Panc1 (cell line): ENCODE measurements around the gene KLF16. TPM values are rescaled to one million over a fixed set of nuclear protein-coding genes. Genes with fewer than 3 reads are reported as not detected.

Experiments used
- ATAC-seq: fragments of 200-7000 bp; cut with Tn5 transposase; 2 replicates; pipeline ENCODE4 v1.9.1; 2020; ENCODE audit warnings: mild to moderate bottlenecking, moderate library complexity
- BruUV-seq: library from RNA; stranded (reverse); fragments of 400-500 nt; replicated peaks from 2 replicates; lab custom pipeline; 2021; lab: Mats Ljungman, UMichigan
- CTCF ChIA-PET: fragments of 300-600 bp; sonication (Branson Sonifier 250); formaldehyde crosslinking; loops from one replicate; lab custom pipeline; 2022; ENCODE audit warnings: antibody characterized with exemption; lab: Charles Lee
- POLR2A ChIA-PET: fragments of 300-600 bp; sonication (Branson Sonifier 250); formaldehyde crosslinking; loops from one replicate; lab custom pipeline; 2022; ENCODE audit warnings: antibody characterized with exemption; lab: Charles Lee
- DNase-seq: peaks from one replicate; pipeline ENCODE4 v3.0.0-alpha.2; 2010; ENCODE audit warnings: low read depth, low spot score
- H3K27ac ChIP-seq: 2 replicates; pipeline ENCODE4 v1.5.1; 2011; ENCODE audit warnings: mild to moderate bottlenecking, low read length, inconsistent platforms
- H3K27me3 ChIP-seq: fragments of 200-500 bp; sonication (Bioruptor generic); 2 replicates; pipeline ENCODE4 v1.6.0; 2014; ENCODE audit warnings: low read length, inconsistent platforms; ENCODE audit not compliant: control insufficient read depth, insufficient read depth
- H3K36me3 ChIP-seq: fragments of 200-500 bp; sonication (Bioruptor generic); 2 replicates; pipeline ENCODE4 v1.5.1; 2014; ENCODE audit warnings: inconsistent platforms, mild to moderate bottlenecking, low read length, moderate library complexity; ENCODE audit not compliant: control insufficient read depth, insufficient read depth
- H3K4me1 ChIP-seq: 2 replicates; pipeline ENCODE4 v1.5.1; 2011; ENCODE audit warnings: inconsistent platforms, mild to moderate bottlenecking, low read length, moderate library complexity; ENCODE audit not compliant: control insufficient read depth, insufficient read depth
- H3K4me3 ChIP-seq, 2 experiments: 2 replicates each; pipeline ENCODE4 v1.5.1; 2011 to 2012; ENCODE audit warnings: low read depth in 2 of 2, low read length in 2 of 2, mild to moderate bottlenecking in 2 of 2, inconsistent platforms in 1 of 2, moderate library complexity in 1 of 2
- H3K9me3 ChIP-seq: fragments of 200-500 bp; sonication (Bioruptor generic); 2 replicates; pipeline ENCODE4 v1.5.1; 2014; ENCODE audit warnings: low read depth, mild to moderate bottlenecking, inconsistent platforms, low read length, moderate library complexity; ENCODE audit not compliant: control insufficient read depth, insufficient read depth
- POLR2AphosphoS5 ChIP-seq: IDR thresholded peaks from 2 replicates; pipeline ENCODE4 v1.6.1; 2012; ENCODE audit warnings: mild to moderate bottlenecking, low read depth, low read length, moderate library complexity
- REST ChIP-seq, 2 experiments: IDR thresholded peaks; 2 replicates each; pipeline ENCODE4 v1.6.1; 2011 to 2012; ENCODE audit warnings: low read depth in 2 of 2, control low read depth in 1 of 2, low read length in 1 of 2, mild to moderate bottlenecking in 1 of 2, moderate library complexity in 1 of 2; ENCODE audit not compliant: insufficient read depth in 1 of 2
- SIN3A ChIP-seq: IDR thresholded peaks from 2 replicates; pipeline ENCODE4 v1.6.1; 2012; ENCODE audit warnings: low read depth, mild to moderate bottlenecking, low read length, moderate library complexity, borderline replicate concordance; ENCODE audit not compliant: insufficient read depth
- TCF7L2 ChIP-seq: IDR thresholded peaks from 2 replicates; pipeline ENCODE4 v1.6.1; 2011; ENCODE audit warnings: mild to moderate bottlenecking, low read depth, low read length, inconsistent platforms
- in situ Hi-C: cut with HindIII; loops from 2 replicates; pipeline ENCODE4 v1.10.0; 2016; ENCODE audit warnings: low sequenced_read_pairs, low pct_unique_long_range_greater_than_20kb
- intact Hi-C: fragments of 100-400 bp; cut with micrococcal nuclease; formaldehyde crosslinking; loops from one replicate; pipeline ENCODE4 v1.10.0; 2022; ENCODE audit not compliant: unreplicated experiment
- total RNA-seq: library from RNA; stranded (reverse); gene quantifications from one replicate; pipeline ENCODE4 v1.2.1, GENCODE V29; 2021; ENCODE audit not compliant: unreplicated experiment
- TF ChIP-seq, protein P1 (sequence below): fragments of 450-650 bp; IDR thresholded peaks from 2 replicates; pipeline ENCODE4 v1.5.1; 2017; ENCODE audit warnings: mild to moderate bottlenecking

Gene KLF16
- total RNA-seq, 1 experiment from 2014 or later = 79.3 TPM

GRCh38 chr19:1849132-1849474 lies 14.3 kb downstream of the KLF16 start:
- ATAC-seq (no peak), DNase-seq (no peak)
- intact Hi-C loops (no loop called here), in situ Hi-C loops (no loop called here)
- no TSS peak for BruUV-seq
- Histone ChIP-seq H3K36me3 (peaks cover 6% of the 10 kb centered on the region; the same call in 1 of the 2 replicates), H3K27ac (peak overlapping the region; percentile 49; the same call in 1 of the 2 replicates), H3K4me3 (peak overlapping the region; percentile 80 to 84; a peak in 2 of 4 replicates), H3K27me3 (no peaks in the 10 kb centered on the region), H3K4me1 (peaks cover 41% of the 10 kb centered on the region), H3K9me3 (no peaks in the 10 kb centered on the region)
- CTCF ChIA-PET = no interaction called here
- POLR2A ChIA-PET = no interaction called here
- TF ChIP-seq SIN3A = no peak
- TF ChIP-seq POLR2AphosphoS5 = no peak
- TF ChIP-seq, protein P1, sequence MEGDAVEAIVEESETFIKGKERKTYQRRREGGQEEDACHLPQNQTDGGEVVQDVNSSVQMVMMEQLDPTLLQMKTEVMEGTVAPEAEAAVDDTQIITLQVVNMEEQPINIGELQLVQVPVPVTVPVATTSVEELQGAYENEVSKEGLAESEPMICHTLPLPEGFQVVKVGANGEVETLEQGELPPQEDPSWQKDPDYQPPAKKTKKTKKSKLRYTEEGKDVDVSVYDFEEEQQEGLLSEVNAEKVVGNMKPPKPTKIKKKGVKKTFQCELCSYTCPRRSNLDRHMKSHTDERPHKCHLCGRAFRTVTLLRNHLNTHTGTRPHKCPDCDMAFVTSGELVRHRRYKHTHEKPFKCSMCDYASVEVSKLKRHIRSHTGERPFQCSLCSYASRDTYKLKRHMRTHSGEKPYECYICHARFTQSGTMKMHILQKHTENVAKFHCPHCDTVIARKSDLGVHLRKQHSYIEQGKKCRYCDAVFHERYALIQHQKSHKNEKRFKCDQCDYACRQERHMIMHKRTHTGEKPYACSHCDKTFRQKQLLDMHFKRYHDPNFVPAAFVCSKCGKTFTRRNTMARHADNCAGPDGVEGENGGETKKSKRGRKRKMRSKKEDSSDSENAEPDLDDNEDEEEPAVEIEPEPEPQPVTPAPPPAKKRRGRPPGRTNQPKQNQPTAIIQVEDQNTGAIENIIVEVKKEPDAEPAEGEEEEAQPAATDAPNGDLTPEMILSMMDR = no peak
- TF ChIP-seq REST (IDR thresholded peaks at IDR 0.05; ENCODE audit: insufficient read depth in 1 of 2, low read depth in 2 of 2, low read length in 1 of 2) = no peak
- TF ChIP-seq TCF7L2 = no peak

DNA sequence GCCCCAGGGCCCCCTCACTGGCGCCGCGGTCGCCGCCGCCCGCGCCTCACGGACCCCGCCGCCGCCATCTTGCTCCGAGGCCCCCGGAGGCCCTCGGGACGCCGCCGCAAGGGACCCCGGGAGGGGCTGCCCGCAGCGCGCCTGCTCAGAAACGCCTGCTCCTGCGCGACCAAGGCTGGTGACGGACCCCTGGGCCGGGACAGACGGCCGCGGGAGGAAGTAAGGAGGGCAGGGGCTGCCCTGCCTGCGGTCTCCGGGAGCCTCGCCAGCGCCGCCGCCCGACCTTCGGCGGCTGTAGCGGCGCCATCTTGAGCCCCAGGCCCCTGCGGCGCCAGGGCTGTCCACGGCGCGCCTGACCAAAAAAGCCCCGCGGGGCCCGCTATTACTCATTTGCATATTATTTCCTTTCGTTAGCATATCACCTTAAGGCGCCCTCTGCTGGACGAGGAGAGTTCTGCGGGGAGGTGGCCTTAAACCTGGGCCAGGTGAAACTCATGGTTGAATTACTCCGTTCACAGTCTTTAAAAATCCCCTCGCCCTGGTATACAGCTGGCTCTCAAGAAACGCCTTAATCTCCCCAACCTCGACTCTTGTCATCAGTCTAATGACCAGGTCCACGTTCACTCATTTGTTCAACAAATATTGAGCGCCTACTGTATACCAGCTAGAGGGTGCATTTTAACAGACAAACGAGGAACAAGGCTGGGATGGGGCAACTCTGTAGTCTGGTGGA lies 14.8 kb downstream of the KLF16 start, which contains the start of gene REXO1:
TSS of gene REXO1 (minus strand) at position 85 of the 733 bp plus-strand sequence. CDS start 125 bp downstream, outside the sequence.
- CTCF ChIA-PET = no interaction called here
- Histone ChIP-seq H3K4me3 (peak within 1 kb of the TSS; percentile 80 to 84), H3K36me3 (peaks cover 6% of the 10 kb centered on the region; the same call in 1 of the 2 replicates), H3K9me3 (no peaks in the 10 kb centered on the region), H3K27me3 (no peaks in the 10 kb centered on the region), H3K4me1 (peaks cover 40% of the 10 kb centered on the region), H3K27ac (peak within 1 kb of the TSS; percentile 90)
- BruUV-seq = no TSS peak
- intact Hi-C loops (no loop called here), in situ Hi-C loops (no loop called here)
- peak; percentile 77 for ATAC-seq
- DNase-seq = no peak
- POLR2A ChIA-PET = no interaction called here
- peak; percentile 69 for TF ChIP-seq POLR2AphosphoS5
- TF ChIP-seq, protein P1 = peak; percentile 90
- TF ChIP-seq TCF7L2 = no peak
